Astrocyte of the spinal cord (primary cell): ENCODE measurements around the gene CACNA1C.
A peak's percentile ranks its signal among the peaks of the same experiment; 100 is the strongest.

Experiments used
- DNase-seq: peaks from one replicate; pipeline ENCODE4 v3.0.0; 2011; ENCODE audit warnings: low read depth, low spot score
- H3K4me3 ChIP-seq: 2 replicates; pipeline ENCODE4 v1.5.1; 2011; ENCODE audit warnings: low read depth, mild to moderate bottlenecking, low read length, moderate library complexity
- CTCF ChIP-seq: IDR thresholded peaks from 2 replicates; pipeline ENCODE4 v1.5.1; 2012; ENCODE audit warnings: low read depth, mild to moderate bottlenecking, low read length, inconsistent platforms
- in situ Hi-C: cut with HindIII; loops from 2 replicates; pipeline ENCODE4 v1.10.0; 2017; ENCODE audit warnings: low sequenced_read_pairs

Gene CACNA1C

GRCh38 chr12:2306012-2306411, 253.2 kb downstream of the CACNA1C start:
- in situ Hi-C loops = no loop called here
- TF ChIP-seq CTCF = no peak
- no peak for DNase-seq
- no peak overlapping the region for H3K4me3 ChIP-seq

GRCh38 chr12:2306735-2307134, 253.9 kb downstream of the CACNA1C start:
- TF ChIP-seq CTCF = no peak
- in situ Hi-C loops = no loop called here
- no peak overlapping the region for H3K4me3 ChIP-seq
- no peak for DNase-seq

GRCh38 chr12:2307550-2307949, 254.8 kb downstream of the CACNA1C start:
- H3K4me3 ChIP-seq = no peak overlapping the region
- DNase-seq = no peak
- in situ Hi-C loops = no loop called here
- TF ChIP-seq CTCF = no peak

GRCh38 chr12:2309647-2310046, 256.9 kb downstream of the CACNA1C start:
- in situ Hi-C loops = no loop called here
- TF ChIP-seq CTCF = no peak
- no peak for DNase-seq
- H3K4me3 ChIP-seq = no peak overlapping the region

- TF ChIP-seq CTCF = no peak
- no peak overlapping the region for H3K4me3 ChIP-seq
- in situ Hi-C loops = no loop called here
- peak; percentile 58 for DNase-seq
Measured at GRCh38 chr12:2311020-2311778, 258.4 kb downstream of the CACNA1C start.

GRCh38 chr12:2312175-2312574, 259.4 kb downstream of the CACNA1C start:
- TF ChIP-seq CTCF = no peak
- no peak overlapping the region for H3K4me3 ChIP-seq
- no peak for DNase-seq
- in situ Hi-C loops = no loop called here
